Endothelial cell of hepatic sinusoid (primary cell): Measurements from ENCODE around the gene GSTP1.
"Not testable (repeated sequence)": the region's sequence is repeated elsewhere in the genome, so short reads cannot be mapped to it uniquely, and the experiment has no call there.

ENCODE experiments used
- in situ Hi-C: cut with HindIII; loops from 2 replicates; pipeline ENCODE4 v1.10.0; 2017; ENCODE audit warnings: low sequenced_read_pairs

Gene GSTP1

GRCh38 chr11:67583247-67584204 is at the start of gene GSTP1:
Gene GSTP1, plus strand, starts transcription at chr11:67583812. Its CDS starts 32 bp downstream, at chr11:67583844.
- in situ Hi-C loops: no loop called here

DNA sequence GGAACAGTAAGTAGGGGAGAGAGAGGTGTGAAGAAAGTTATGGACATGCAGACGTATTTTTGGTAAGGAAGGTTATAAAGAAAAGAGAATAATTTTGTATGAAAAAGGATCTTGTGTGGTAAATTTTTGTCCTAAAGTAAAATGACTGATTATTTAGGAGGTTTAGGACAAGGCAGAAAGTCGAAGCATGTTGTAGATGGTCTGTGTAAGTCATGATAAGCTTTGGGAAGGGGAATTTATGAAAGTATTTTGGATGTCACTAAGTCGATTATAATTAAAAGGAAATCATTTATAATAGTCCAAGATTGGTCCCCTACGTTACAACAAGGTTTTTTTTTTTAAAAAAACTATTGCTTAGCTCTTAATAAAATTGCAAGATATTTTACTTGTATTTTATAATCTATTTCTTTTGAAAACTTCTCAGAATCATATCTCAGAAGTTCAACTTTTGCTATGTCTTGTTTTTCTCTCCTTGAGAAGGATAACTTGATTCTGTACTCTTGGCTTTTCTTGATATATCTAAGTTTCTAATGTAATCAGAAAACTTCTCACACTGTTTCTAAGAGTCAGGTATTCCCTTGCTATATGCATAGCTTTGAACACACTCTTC is 49.4 kb upstream of the GSTP1 start:
- in situ Hi-C loops: no loop called here

GRCh38 chr11:67535561-67535960 is 48.1 kb upstream of the GSTP1 start:
- in situ Hi-C loops: no loop called here

GRCh38 chr11:67538306-67538705 is 45.3 kb upstream of the GSTP1 start:
- in situ Hi-C loops: no loop called here

- in situ Hi-C loops: no loop called here
Measured at GRCh38 chr11:67538823-67539505, 44.6 kb upstream of the GSTP1 start.

DNA sequence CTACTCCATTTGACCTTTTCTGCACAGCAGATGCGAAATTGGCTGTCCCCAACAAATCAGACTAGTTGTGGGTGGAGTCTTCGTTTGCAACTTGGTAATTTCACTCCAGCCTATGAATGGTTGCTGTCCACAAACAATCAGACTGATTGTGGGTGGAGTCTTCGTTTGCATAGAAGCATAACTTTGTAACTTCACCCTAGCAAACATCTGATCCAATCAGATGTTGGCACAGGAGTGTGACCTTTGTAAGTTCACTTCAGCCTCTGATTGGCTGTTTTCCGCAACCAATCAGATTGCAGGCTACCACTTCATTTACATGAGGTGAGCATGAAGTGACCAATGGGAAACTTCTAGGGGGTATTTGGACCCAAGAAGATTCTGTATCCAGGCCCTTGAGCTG is 44.1 kb upstream of the GSTP1 start:
- in situ Hi-C loops: no loop called here

GRCh38 chr11:67541198-67541597 is 42.4 kb upstream of the GSTP1 start:
- in situ Hi-C loops: no loop called here

DNA sequence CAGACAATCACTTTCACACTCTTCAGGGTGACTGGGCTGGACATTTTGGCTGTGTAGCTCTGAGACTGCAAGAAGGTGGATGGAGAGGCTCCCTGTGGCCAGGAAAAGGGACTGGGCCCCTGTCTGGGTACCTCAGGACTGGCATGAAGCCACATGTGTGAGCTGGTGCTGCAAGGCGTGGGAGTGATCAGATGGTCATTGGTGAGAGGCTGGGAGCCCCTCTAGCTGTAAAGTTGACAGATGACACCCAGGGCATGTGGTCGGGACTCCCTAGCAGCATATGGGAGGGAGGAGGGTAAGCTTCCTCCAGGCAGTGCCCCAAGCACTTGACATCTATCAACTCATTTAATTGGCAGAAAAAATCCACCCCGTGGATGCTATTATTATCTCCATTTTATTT is 41.4 kb upstream of the GSTP1 start:
- in situ Hi-C loops: no loop called here

GRCh38 chr11:67542971-67543370 is 40.6 kb upstream of the GSTP1 start:
- in situ Hi-C loops: no loop called here

DNA sequence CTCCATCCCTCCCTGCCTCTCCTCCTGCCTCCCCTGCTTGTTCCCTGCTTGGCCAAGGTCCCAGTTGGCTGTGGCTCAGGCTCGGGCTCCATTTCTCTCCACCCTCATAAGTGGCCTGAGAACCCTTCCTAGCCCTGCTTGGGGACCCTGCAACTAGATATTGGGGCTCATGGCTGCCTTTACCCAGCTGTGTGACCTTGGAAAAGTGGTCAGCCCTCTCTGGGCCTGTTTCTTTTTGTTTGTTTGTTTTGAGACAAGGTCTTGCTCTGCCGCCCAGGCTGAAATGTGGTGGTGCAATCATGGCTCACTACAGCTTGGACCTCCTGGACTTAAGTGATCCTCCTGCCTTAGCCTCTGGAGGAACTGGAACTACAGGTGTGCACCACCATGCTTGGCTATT is 40.0 kb upstream of the GSTP1 start:
- in situ Hi-C loops: no loop called here

- in situ Hi-C loops: no loop called here
Measured at GRCh38 chr11:67544616-67545242, 38.9 kb upstream of the GSTP1 start.

GRCh38 chr11:67545280-67545679 is 38.3 kb upstream of the GSTP1 start:
- in situ Hi-C loops: no loop called here

DNA sequence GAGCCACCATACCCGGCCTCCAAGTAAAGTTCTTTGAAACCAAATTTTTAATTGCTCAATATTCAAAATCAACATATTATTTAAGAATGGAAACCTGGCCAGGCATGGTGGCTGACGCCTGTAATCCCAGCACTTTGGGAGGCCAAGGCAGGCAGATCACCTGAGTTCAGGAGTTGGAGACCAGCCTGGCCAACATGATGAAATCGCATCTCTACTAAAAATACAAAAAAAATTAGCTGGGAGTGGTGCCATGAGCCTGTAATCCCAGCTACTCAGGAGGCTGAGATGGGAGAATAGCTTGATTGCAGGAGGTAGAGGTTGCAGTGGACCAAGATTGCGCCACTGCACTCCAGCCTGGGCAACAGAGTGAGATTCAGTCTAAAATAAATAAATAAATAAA is 35.5 kb upstream of the GSTP1 start:
- in situ Hi-C loops: not testable (repeated sequence)

DNA sequence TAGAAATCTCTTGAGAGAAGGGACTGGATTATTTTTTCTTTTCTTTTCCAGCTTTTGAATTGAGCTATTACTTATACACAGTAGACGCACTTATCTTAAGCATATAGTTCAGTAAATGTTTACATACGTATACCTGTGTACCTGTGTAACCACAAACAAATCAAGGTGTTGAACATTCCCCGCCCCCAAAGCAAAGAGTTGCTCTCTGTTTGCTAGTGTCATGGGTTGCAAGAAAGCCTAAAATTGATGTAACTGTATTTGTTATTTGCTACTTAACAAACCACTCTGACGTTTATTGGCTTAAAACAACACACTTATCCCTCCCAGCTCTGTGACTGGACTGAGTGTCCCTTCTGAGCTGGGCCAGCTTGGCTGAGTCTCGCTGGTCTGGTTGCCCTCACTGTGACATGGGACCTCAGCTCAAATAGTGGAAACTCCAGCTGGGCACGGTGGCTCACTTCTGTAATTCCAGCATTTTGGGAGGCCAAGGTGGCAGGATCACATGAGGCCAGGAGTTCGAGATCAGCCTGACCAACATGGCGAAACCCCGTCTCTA is 35.0 kb upstream of the GSTP1 start:
- in situ Hi-C loops: no loop called here

- in situ Hi-C loops: no loop called here
Measured at GRCh38 chr11:67551127-67551526, 32.5 kb upstream of the GSTP1 start.

GRCh38 chr11:67551697-67552096 is 31.9 kb upstream of the GSTP1 start:
- in situ Hi-C loops: not testable (repeated sequence)

DNA sequence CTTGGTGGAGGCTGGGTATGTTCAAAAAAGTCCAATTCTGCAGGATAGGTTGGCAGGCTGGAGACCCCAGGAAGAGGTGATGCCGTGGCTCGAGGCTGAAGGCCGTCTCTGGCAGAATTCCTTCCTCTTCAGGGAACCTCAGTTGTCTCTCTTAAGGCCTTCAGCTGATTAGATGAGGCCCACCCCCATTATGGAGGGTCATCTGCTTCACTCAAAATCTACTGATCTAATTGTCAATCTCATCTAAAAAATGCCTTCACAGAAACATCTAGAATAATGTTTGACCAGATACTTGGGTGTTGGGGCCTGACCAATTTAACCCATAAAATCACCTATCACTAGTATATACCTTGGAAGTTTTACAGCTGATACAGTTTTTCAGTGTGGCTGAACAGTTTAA is 27.4 kb upstream of the GSTP1 start:
- in situ Hi-C loops: no loop called here

DNA sequence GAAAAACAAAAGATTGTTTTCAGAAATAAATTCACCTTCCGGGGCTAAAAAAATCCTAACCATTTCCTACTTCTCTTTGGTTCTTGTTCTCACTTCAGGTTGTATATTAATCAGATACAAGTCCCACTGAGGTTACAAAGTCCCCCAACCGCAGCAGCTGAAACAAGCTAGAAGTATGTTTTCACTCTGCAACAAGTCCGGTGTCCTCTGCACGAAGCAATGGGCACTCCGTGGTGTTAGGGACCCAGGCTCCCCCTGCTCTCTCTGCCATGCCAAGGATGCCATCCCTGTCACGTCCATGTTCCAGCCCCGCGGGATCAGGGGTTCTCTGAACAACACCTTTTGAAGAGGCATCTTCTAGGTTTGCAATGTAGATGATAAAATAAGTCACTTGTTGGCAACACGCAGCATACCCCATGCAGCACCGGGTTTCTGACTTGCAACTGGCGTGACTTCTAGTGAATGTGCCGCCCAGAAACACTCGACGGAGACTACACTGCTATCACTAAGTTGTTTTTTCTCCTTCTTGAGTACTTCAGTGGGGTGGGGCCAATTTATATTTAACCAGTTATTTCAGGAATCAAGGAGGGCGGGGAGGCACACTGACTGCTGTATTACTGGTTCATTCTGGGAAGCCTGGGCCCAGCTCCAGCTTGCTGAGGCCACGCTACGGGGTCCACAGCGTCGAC is 25.4 kb upstream of the GSTP1 start:
- in situ Hi-C loops: no loop called here

DNA sequence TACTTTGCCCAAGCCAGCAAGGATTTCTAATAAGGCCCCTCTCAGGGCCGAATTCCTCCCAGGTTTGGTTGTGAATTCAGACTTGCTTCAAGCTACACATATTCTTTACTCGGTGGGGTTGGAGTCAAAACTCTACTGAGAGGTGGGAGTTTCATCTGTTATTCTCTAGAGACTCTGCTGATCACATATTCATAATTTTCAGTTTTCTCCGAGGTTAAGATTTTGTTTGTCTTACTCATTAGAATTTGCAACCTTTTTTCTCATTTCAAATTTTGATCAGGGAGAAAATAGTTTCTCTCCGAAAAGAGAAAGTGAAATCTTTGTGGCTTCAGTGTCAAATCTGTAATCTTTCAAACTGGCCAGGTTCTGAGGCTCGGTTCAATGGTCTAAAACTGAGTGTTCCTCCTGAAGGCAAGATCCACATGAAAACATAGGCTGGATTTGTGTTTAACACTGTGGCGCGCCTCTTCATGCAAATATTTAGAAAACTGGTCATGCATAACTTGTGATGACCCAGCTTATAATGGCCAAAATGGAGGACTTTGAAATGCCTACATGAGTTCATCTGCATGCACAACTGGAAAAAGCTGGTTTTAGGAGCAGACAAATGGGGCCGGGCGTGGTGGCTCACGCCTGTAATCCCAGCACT is 21.5 kb upstream of the GSTP1 start:
- in situ Hi-C loops: no loop called here
